Effector memory CD8-positive, alpha-beta T cell (primary cell): Measurements from ENCODE around the gene TIGD1.
A peak's percentile ranks its signal among the peaks of the same experiment; 100 is the strongest.

Experiments used
- ATAC-seq: fragments of 150-1000 bp; cut with Tn5 transposase; replicated peaks from 2 replicates; pipeline ENCODE4 v1.10.0; 2021; ENCODE audit warnings: mild to moderate bottlenecking, moderate library complexity
- DNase-seq, 3 experiments: peaks; one replicate each; pipeline ENCODE4 v3.0.0; 2021
- H3K27ac Mint-ChIP-seq, 2 donors: one replicate each; pipeline ENCODE4 v1.8.0; 2022; ENCODE audit warnings: mild to moderate bottlenecking in 2 of 2, mixed read lengths in 2 of 2, moderate library complexity in 2 of 2
- H3K27me3 Mint-ChIP-seq, 2 donors: one replicate each; pipeline ENCODE4 v1.8.0; 2022; ENCODE audit warnings: mixed read lengths in 2 of 2
- H3K36me3 Mint-ChIP-seq: one replicate; pipeline ENCODE4 v1.8.0; 2022; ENCODE audit warnings: mild to moderate bottlenecking, moderate library complexity, mixed read lengths; ENCODE audit not compliant: insufficient read depth
- H3K4me1 Mint-ChIP-seq, 2 donors: one replicate each; pipeline ENCODE4 v1.8.0; 2022; ENCODE audit warnings: low read depth in 2 of 2, mixed read lengths in 2 of 2
- H3K4me3 Mint-ChIP-seq, 2 donors: one replicate each; pipeline ENCODE4 v1.8.0; 2022; ENCODE audit warnings: mild to moderate bottlenecking in 2 of 2, mixed read lengths in 2 of 2, moderate library complexity in 2 of 2
- H3K9me3 Mint-ChIP-seq, 2 donors: one replicate each; pipeline ENCODE4 v1.8.0; 2022; ENCODE audit warnings: mixed read lengths in 2 of 2

TIGD1 gene

GRCh38 chr2:232504438-232504837 lies 45.9 kb downstream of the TIGD1 start:
- H3K27ac Mint-ChIP-seq: no peak overlapping the region
- H3K36me3 Mint-ChIP-seq: no peaks in the 10 kb centered on the region
- no peaks in the 10 kb centered on the region for H3K9me3 Mint-ChIP-seq
- no peak overlapping the region for H3K4me3 Mint-ChIP-seq
- H3K27me3 Mint-ChIP-seq: peaks cover 54 to 96% of the 10 kb centered on the region in 2 donors
- no peak for ATAC-seq
- peaks cover 4% of the 10 kb centered on the region in 2 donors for H3K4me1 Mint-ChIP-seq
- no peak for DNase-seq

- peak overlapping the region; percentile 25 to 66 for H3K4me3 Mint-ChIP-seq
- H3K36me3 Mint-ChIP-seq: no peaks in the 10 kb centered on the region
- peaks cover 4% of the 10 kb centered on the region in 2 donors for H3K4me1 Mint-ChIP-seq
- no peaks in the 10 kb centered on the region for H3K9me3 Mint-ChIP-seq
- no peak overlapping the region for H3K27ac Mint-ChIP-seq
- DNase-seq (no peak), ATAC-seq (no peak)
- H3K27me3 Mint-ChIP-seq: peaks cover 52 to 98% of the 10 kb centered on the region in 2 donors
Measured at GRCh38 chr2:232503809-232504323, 46.5 kb downstream of the TIGD1 start.

GRCh38 chr2:232502911-232503808 lies 47.2 kb downstream of the TIGD1 start:
- DNase-seq (peak; percentile 8 to 32 (median 21)), ATAC-seq (peak; percentile 70)
- peak overlapping the region; percentile 71 to 81 for H3K4me3 Mint-ChIP-seq
- H3K27ac Mint-ChIP-seq: no peak overlapping the region
- no peaks in the 10 kb centered on the region for H3K36me3 Mint-ChIP-seq
- H3K9me3 Mint-ChIP-seq: no peaks in the 10 kb centered on the region
- peaks cover 4% of the 10 kb centered on the region in 2 donors for H3K4me1 Mint-ChIP-seq
- peaks cover 55 to 98% of the 10 kb centered on the region in 2 donors for H3K27me3 Mint-ChIP-seq

- no peaks in the 10 kb centered on the region for H3K9me3 Mint-ChIP-seq
- H3K4me3 Mint-ChIP-seq: peak overlapping the region; percentile 71 to 81
- H3K27ac Mint-ChIP-seq: no peak overlapping the region
- DNase-seq: no peak
- peaks cover 4% of the 10 kb centered on the region in 2 donors for H3K4me1 Mint-ChIP-seq
- H3K27me3 Mint-ChIP-seq: peaks cover 56 to 97% of the 10 kb centered on the region in 2 donors
- ATAC-seq: peak; percentile 43
- H3K36me3 Mint-ChIP-seq: no peaks in the 10 kb centered on the region
Measured at GRCh38 chr2:232502511-232502910, 47.8 kb downstream of the TIGD1 start.

- ATAC-seq (no peak), DNase-seq (no peak)
- Mint-ChIP-seq H3K4me1 (peaks cover 4% of the 10 kb centered on the region in 2 donors), H3K27ac (no peak overlapping the region), H3K9me3 (no peaks in the 10 kb centered on the region), H3K4me3 (peak overlapping the region in 1 of 2 donors; percentile 81), H3K27me3 (peaks cover 56 to 97% of the 10 kb centered on the region in 2 donors), H3K36me3 (no peaks in the 10 kb centered on the region)
Measured at GRCh38 chr2:232501794-232502390, 48.5 kb downstream of the TIGD1 start.

DNA sequence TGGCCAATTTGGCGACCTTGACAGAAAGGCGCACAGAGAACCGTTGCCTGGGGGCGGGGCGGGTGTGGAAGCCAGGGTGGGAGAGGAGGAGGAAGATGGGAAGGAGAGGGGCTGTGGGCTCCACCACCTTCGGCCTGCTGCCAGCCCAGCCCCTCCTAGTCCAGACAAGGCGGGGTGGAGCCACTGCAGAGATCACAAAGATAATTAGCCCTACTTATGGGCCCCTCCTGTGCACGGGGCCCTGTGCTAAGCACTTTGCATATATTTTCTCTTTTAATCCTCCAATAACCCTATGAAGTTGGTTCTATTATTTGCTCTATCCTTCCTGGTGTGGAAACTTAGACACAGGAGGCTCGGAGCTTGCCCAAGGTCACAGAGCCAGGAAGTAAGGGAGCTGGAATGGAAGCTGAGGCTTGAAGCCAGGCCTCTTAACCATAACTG lies 49.0 kb downstream of the TIGD1 start:
- ATAC-seq (no peak), DNase-seq (no peak)
- Mint-ChIP-seq H3K4me1 (peaks cover 4% of the 10 kb centered on the region in 2 donors), H3K9me3 (no peaks in the 10 kb centered on the region), H3K27me3 (peaks cover 55 to 92% of the 10 kb centered on the region in 2 donors), H3K4me3 (no peak overlapping the region), H3K36me3 (peaks cover 1% of the 10 kb centered on the region), H3K27ac (no peak overlapping the region)

GRCh38 chr2:232498452-232498851 lies 51.9 kb downstream of the TIGD1 start:
- no peak for DNase-seq
- Mint-ChIP-seq H3K36me3 (peaks cover 3% of the 10 kb centered on the region), H3K27me3 (peaks cover 34 to 71% of the 10 kb centered on the region in 2 donors), H3K27ac (no peak overlapping the region), H3K4me3 (no peak overlapping the region), H3K9me3 (no peaks in the 10 kb centered on the region), H3K4me1 (peaks cover 4% of the 10 kb centered on the region in 2 donors)
- ATAC-seq: no peak
